HepG2 (cell line): ENCODE results near the gene TERC. TPM values are rescaled to one million over a fixed set of nuclear protein-coding genes. Genes with fewer than 3 reads are reported as not detected.
A peak's percentile ranks its signal among the peaks of the same experiment; 100 is the strongest.

Experiments
- BRD4 ChIP-seq: sonication (generic); formaldehyde crosslinking; IDR thresholded peaks from 2 replicates; pipeline ENCODE4 v1.4.0; 2020; ENCODE audit warnings: missing genetic modification reagents
- CBFB ChIP-seq: sonication (generic); formaldehyde crosslinking; IDR thresholded peaks from 2 replicates; pipeline ENCODE4 v1.4.0; 2020; ENCODE audit warnings: missing genetic modification reagents
- ETV6 ChIP-seq: sonication (generic); formaldehyde crosslinking; conservative IDR thresholded peaks from 2 replicates; pipeline ENCODE4 v1.4.0; 2020; ENCODE audit warnings: missing genetic modification reagents
- GPN1 ChIP-seq: sonication (generic); formaldehyde crosslinking; IDR thresholded peaks from 2 replicates; pipeline ENCODE4 v1.5.1; 2020; ENCODE audit warnings: missing genetic modification reagents, borderline replicate concordance
- JUN ChIP-seq: sonication (generic); formaldehyde crosslinking; IDR thresholded peaks from 2 replicates; pipeline ENCODE4 v1.4.0; 2020; ENCODE audit warnings: mild to moderate bottlenecking, missing genetic modification reagents
- KLF12 ChIP-seq: sonication (generic); formaldehyde crosslinking; IDR thresholded peaks from 2 replicates; pipeline ENCODE4 v1.4.0; 2020; ENCODE audit warnings: missing genetic modification reagents, borderline replicate concordance
- PITX1 ChIP-seq: sonication (generic); formaldehyde crosslinking; IDR thresholded peaks from 2 replicates; pipeline ENCODE4 v1.5.1; 2020; ENCODE audit warnings: mild to moderate bottlenecking, missing genetic modification reagents
- RORA ChIP-seq: sonication (generic); formaldehyde crosslinking; IDR thresholded peaks from 2 replicates; pipeline ENCODE4 v1.5.0; 2020; ENCODE audit warnings: mild to moderate bottlenecking, missing genetic modification reagents, moderate library complexity
- TBX2 ChIP-seq: sonication (generic); formaldehyde crosslinking; IDR thresholded peaks from 2 replicates; pipeline ENCODE4 v1.5.0; 2020; ENCODE audit warnings: missing genetic modification reagents, mild to moderate bottlenecking, borderline replicate concordance
- ZNF205 ChIP-seq: IDR thresholded peaks from 2 replicates; pipeline ENCODE4 v1.6.1; 2018; ENCODE audit warnings: missing biosample characterization, missing genetic modification reagents
- ZNF235 ChIP-seq: sonication (generic); formaldehyde crosslinking; IDR thresholded peaks from 2 replicates; pipeline ENCODE4 v1.8.1; 2023; ENCODE audit warnings: mild to moderate bottlenecking, missing genetic modification reagents, borderline replicate concordance
- ZNF33B ChIP-seq: sonication (generic); formaldehyde crosslinking; IDR thresholded peaks from 2 replicates; pipeline ENCODE4 v1.5.1; 2020; ENCODE audit warnings: mild to moderate bottlenecking, missing genetic modification reagents
- ZNF367 ChIP-seq: sonication (generic); formaldehyde crosslinking; IDR thresholded peaks from 2 replicates; pipeline ENCODE4 v1.4.0; 2020; ENCODE audit warnings: missing genetic modification reagents, borderline replicate concordance
- ZNF607 ChIP-seq: sonication (generic); formaldehyde crosslinking; IDR thresholded peaks from 2 replicates; pipeline ENCODE4 v1.5.1; 2020; ENCODE audit warnings: missing genetic modification reagents, mild to moderate bottlenecking, borderline replicate concordance
- ZNF614 ChIP-seq: IDR thresholded peaks from 2 replicates; pipeline ENCODE4 v1.6.1; 2018; ENCODE audit warnings: missing biosample characterization, missing genetic modification reagents, inconsistent platforms, borderline replicate concordance
- ZNF777 ChIP-seq: sonication (generic); formaldehyde crosslinking; IDR thresholded peaks from 2 replicates; pipeline ENCODE4 v1.4.0; 2020; ENCODE audit warnings: missing genetic modification reagents
- ZSCAN20 ChIP-seq: sonication (generic); formaldehyde crosslinking; IDR thresholded peaks from 2 replicates; pipeline ENCODE4 v1.4.0; 2020; ENCODE audit warnings: missing genetic modification reagents, mild to moderate bottlenecking, borderline replicate concordance
- ZZZ3 ChIP-seq: sonication (generic); formaldehyde crosslinking; IDR thresholded peaks from 2 replicates; pipeline ENCODE4 v1.4.0; 2020; ENCODE audit warnings: missing genetic modification reagents, mild to moderate bottlenecking, borderline replicate concordance
- polyA plus RNA-seq, 8 experiments: library from polyadenylated mRNA; depleted of rRNA in 3 of 8; stranded (reverse) in 7 of 8; unstranded in 1 of 8; fragments of >200 nt; fragmentation: Illumina TruSeq in 4 of 8; extraction: Trizol in 4 of 8; gene quantifications; 2 replicates each; pipeline versions ENCODE4 v1.2.1 to v1.2.3, GENCODE V29; 2011 to 2016; ENCODE audit warnings: low read depth in 4 of 8, missing spikeins in 1 of 8, mixed read lengths in 1 of 8; ENCODE audit not compliant: insufficient read depth in 1 of 8
- total RNA-seq, 5 experiments: library from RNA; depleted of rRNA; stranded (reverse); fragments of >200 nt; fragmentation: Illumina TruSeq; extraction: Trizol; gene quantifications; 2 replicates each; pipeline ENCODE4 v1.2.3, GENCODE V29; 2016; ENCODE audit warnings: low read depth in 1 of 5
- TF ChIP-seq, protein P1 (sequence below): sonication (generic); formaldehyde crosslinking; IDR thresholded peaks from 2 replicates; pipeline ENCODE4 v1.8.0; 2022; ENCODE audit warnings: missing genetic modification reagents, low read depth, mild to moderate bottlenecking, borderline replicate concordance
- TF ChIP-seq, protein P2 (sequence below): sonication (generic); formaldehyde crosslinking; IDR thresholded peaks from 2 replicates; pipeline ENCODE4; 2020; ENCODE audit warnings: missing genetic modification reagents, mild to moderate bottlenecking, borderline replicate concordance
- TF ChIP-seq, protein P3 (sequence below): sonication (generic); formaldehyde crosslinking; IDR thresholded peaks from 2 replicates; pipeline ENCODE4 v1.4.0; 2020; ENCODE audit warnings: mild to moderate bottlenecking, missing genetic modification reagents
- TF ChIP-seq, protein P4 (sequence below): IDR thresholded peaks from 2 replicates; pipeline ENCODE4 v1.6.1; 2016; ENCODE audit warnings: low read depth, borderline replicate concordance

TERC gene
- total and polyA plus RNA-seq, 2 of the 13 experiments (the other 11 are each of a cell fraction or from before 2014, with no cell fraction given), result 1.3 to 74.6 TPM

DNA sequence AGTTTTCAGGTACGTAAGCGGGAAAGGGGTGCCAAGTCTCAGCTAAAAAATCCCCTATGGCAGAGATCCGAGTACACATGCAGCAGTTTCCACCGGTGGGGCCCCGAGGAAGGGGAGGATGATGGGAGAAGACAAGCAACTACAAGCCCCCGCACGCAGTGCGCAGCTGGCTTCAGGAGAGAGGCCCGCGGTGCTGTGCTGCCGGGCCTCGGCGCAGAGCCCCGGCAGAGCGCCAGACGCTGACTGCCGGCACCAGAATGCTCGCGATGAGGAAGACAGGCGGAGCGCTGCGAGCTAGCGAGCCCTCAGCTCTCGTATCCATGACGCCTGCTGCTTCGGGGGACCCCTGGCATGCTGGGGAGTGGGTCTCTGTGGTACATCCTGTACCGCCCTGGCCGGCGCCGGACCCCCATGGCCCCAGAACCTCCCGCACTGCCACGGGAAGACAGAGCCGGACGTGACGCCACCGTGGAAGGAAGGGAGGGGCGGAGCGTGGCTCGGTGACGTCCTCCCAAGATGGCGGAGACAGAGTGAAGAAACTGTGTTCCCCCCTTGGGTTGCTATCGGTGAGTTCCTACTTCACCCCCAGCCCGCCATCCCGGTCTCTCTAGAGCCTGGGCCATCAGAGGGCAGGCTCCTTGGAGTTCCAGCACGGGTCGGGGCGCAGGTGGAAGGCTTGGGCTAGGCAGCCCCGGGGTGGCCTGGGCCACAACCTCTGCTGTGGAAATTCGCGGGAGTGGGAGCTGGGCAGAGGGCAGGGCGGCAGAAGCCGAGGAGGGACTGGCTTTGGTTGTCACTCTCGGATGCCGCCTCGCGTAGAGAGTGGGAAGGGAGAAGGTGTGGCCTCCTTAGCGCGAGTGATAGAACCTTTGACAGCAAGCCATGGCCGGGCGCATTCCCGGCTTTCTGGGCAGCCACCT lies 8.3 kb upstream of the TERC start, which contains the start of gene MYNN (continued):
- TF ChIP-seq, protein P1, sequence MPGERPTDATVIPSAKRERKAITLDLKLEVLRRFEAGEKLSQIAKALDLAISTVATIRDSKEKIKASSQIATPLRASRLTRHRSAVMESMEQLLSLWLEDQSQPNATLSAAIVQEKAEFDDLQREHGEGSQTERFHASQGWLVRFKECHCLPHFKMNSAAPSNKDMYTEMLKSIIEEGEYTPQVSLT (CRISPR knock-in tag), result no peak
- TF ChIP-seq ZNF777 (CRISPR knock-in tag) (no peak; the same call in 1 of the 2 replicates), ZNF205 (CRISPR knock-in tag) (peak; percentile 85), ZNF607 (CRISPR knock-in tag) (no peak), TBX2 (CRISPR knock-in tag) (peak; percentile 60; the same call in 1 of the 2 replicates), ZSCAN20 (no peak), ETV6 (CRISPR knock-in tag) (peak; percentile 52; the same call in 1 of the 2 replicates), KLF12 (0 out of 2 replicates have a peak, but pooled peaks have one; percentile 45), GPN1 (CRISPR knock-in tag) (no peak), ZZZ3 (CRISPR knock-in tag) (no peak), RORA (no peak), BRD4 (CRISPR knock-in tag) (peak; percentile 81), JUN (CRISPR knock-in tag) (peak; percentile 42; the same call in 1 of the 2 replicates), ZNF235 (peak; percentile 93), ZNF33B (CRISPR knock-in tag) (peak; percentile 85), ZNF367 (CRISPR knock-in tag) (peak; percentile 89; the same call in 1 of the 2 replicates), PITX1 (peak; percentile 30; the same call in 1 of the 2 replicates), ZNF614 (CRISPR knock-in tag) (peak; percentile 68; the same call in 1 of the 2 replicates), CBFB (CRISPR knock-in tag) (peak; percentile 63)
- TF ChIP-seq, protein P2, sequence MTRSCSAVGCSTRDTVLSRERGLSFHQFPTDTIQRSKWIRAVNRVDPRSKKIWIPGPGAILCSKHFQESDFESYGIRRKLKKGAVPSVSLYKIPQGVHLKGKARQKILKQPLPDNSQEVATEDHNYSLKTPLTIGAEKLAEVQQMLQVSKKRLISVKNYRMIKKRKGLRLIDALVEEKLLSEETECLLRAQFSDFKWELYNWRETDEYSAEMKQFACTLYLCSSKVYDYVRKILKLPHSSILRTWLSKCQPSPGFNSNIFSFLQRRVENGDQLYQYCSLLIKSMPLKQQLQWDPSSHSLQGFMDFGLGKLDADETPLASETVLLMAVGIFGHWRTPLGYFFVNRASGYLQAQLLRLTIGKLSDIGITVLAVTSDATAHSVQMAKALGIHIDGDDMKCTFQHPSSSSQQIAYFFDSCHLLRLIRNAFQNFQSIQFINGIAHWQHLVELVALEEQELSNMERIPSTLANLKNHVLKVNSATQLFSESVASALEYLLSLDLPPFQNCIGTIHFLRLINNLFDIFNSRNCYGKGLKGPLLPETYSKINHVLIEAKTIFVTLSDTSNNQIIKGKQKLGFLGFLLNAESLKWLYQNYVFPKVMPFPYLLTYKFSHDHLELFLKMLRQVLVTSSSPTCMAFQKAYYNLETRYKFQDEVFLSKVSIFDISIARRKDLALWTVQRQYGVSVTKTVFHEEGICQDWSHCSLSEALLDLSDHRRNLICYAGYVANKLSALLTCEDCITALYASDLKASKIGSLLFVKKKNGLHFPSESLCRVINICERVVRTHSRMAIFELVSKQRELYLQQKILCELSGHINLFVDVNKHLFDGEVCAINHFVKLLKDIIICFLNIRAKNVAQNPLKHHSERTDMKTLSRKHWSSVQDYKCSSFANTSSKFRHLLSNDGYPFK (CRISPR knock-in tag), result peak; percentile 91; the same call in 1 of the 2 replicates
- TF ChIP-seq, protein P3, sequence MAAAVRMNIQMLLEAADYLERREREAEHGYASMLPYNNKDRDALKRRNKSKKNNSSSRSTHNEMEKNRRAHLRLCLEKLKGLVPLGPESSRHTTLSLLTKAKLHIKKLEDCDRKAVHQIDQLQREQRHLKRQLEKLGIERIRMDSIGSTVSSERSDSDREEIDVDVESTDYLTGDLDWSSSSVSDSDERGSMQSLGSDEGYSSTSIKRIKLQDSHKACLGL, result peak; percentile 90
- TF ChIP-seq, protein P4, sequence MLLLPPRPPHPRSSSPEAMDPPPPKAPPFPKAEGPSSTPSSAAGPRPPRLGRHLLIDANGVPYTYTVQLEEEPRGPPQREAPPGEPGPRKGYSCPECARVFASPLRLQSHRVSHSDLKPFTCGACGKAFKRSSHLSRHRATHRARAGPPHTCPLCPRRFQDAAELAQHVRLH, result no peak; the same call in 1 of the 2 replicates
